HG02970 (cell line): ENCODE data around the gene BOLA1.
"Not testable (repeated sequence)": the region's sequence is repeated elsewhere in the genome, so short reads cannot be mapped to it uniquely, and the experiment has no call there.

Source experiments
- ATAC-seq: cut with Tn5 transposase; IDR thresholded peaks from one replicate; pipeline ENCODE4 v1.9.1; 2021; ENCODE audit warnings: mild to moderate bottlenecking, moderate library complexity, moderate number of reproducible peaks; ENCODE audit not compliant: unreplicated experiment, low FRiP score

BOLA1 gene

DNA sequence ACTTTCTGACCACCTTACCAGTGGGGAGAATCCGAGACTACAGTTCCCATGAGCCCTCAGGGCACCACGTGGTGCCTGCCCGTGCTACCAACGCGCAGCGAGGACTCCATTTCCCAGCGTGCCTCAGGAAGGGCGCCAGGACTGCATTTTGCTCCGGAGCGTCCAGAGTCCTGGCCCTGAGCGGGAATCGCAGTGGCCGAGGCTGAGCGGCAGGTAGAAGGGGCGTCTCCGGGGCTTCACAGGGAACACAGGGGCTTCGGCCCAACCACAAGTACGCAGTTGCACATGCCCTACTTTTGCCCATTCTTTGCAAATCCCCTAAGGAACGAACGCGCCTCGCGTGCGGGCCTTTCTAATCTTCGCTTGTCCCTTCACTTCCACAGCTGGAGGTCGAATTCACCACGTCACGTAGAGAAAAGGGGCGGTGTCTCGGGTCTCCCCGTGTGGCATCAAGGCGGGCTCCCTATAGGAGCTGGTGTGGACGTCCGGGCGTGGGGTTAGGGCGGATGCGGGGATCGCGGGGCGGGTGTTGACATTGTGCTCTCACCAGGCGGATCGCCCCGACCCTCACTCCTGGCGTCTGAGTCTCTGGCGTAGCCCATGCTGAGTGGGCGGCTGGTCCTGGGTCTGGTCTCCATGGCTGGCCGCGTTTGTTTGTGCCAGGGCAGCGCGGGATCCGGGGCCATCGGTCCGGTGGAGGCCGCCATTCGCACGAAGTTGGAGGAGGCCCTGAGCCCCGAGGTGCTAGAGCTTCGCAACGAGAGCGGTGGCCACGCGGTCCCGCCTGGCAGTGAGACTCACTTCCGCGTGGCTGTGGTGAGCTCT, at the start of gene BOLA1:
BOLA1 (plus strand) TSS at position 109 of the 825 bp plus-strand sequence; CDS start at position 601, 492 bp downstream.
- peak; percentile 81 for ATAC-seq

- no peak for ATAC-seq
These were observed 49.4 kb upstream of the BOLA1 start for GRCh38 chr1:149849947-149850360.

DNA sequence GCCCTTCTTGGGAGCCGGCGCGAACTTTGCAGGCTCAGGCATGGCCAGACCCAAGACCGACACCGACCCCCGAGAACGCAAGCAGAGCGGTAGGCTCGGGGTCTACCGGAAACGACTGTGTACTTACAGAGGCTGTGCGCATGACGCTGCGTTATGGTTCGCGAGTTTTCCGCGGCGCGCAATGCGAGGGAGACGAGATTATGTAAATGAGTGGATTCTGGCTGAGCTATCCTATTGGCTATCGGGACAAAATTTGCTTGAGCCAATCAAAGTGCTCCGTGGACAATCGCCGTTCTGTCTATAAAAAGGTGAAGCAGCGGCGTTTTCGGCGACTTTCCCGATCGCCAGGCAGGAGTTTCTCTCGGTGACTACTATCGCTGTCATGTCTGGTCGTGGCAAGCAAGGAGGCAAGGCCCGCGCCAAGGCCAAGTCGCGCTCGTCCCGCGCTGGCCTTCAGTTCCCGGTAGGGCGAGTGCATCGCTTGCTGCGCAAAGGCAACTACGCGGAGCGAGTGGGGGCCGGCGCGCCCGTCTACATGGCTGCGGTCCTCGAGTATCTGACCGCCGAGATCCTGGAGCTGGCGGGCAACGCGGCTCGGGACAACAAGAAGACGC, 48.5 kb upstream of the BOLA1 start:
- ATAC-seq = peak; percentile 55

GRCh38 chr1:149851585-149852213, 47.7 kb upstream of the BOLA1 start:
- peak; percentile 25 for ATAC-seq

DNA sequence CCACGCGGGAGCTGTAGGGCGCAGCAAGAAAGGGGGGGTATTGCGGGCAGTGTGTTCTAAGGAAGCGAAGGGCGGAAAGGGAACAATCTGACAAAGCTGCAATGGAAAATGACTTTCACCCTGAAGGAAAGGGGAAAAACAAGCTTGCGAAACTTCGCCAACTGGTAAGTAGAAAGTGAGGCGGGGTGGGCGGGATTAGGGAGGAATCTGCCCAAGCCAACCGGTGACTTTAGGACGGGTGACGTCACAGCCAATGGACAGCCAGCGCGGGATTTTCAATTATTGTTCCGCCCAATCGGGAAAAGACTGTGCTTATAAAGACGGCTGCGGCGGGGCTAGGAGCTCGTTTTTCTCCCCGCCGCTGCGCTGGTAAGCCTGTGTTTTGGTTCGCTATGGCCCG, 47.1 kb upstream of the BOLA1 start:
- not testable (repeated sequence) for ATAC-seq

DNA sequence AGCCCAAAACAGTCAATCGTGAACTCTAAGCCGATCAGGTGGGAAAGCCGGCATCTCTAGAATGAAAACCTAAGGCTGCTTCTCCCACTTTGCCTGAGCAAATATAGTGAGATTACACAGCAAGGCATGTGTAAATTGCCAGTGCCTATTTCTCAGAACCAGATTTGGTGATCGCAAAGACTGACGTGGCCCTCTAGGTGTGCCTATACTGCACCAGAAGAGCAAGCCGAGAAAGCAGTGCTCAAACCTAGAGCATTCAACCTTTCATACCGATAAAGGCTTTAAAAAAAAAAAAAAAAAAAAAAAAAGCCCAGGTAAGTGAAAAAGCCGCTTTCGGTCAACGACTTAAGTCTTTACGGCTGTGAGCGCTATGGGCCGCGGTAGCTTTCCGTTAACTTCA, 39.1 kb upstream of the BOLA1 start:
- not testable (repeated sequence) for ATAC-seq

- peak; percentile 61 for ATAC-seq
These were observed 38.5 kb upstream of the BOLA1 start for GRCh38 chr1:149860684-149861496.

GRCh38 chr1:149861497-149862054, 37.8 kb upstream of the BOLA1 start:
- not testable (repeated sequence) for ATAC-seq

DNA sequence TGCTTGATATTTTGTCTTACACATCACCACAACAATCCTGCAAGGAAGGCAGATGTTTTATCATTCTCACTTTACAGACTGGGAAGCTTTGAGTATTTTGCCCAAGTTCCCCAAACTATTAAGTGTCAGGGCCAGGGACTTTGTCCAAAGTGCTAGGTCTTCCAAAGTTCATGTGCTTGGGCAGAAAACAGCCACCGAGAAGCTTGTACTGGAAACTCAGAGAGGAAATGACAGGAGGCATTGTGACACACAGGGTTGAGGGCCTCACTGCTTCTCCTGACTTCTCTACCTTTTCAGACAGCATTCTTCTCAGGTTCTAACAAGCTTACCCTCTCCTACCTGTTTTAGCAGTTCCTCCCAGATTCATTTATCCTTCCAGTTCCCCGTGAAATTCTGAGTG, 32.5 kb upstream of the BOLA1 start:
- ATAC-seq = not testable (repeated sequence)

- not testable (repeated sequence) for ATAC-seq
These were observed 26.3 kb upstream of the BOLA1 start for GRCh38 chr1:149873060-149873459.

GRCh38 chr1:149877211-149877946, 22.0 kb upstream of the BOLA1 start:
- no peak for ATAC-seq

DNA sequence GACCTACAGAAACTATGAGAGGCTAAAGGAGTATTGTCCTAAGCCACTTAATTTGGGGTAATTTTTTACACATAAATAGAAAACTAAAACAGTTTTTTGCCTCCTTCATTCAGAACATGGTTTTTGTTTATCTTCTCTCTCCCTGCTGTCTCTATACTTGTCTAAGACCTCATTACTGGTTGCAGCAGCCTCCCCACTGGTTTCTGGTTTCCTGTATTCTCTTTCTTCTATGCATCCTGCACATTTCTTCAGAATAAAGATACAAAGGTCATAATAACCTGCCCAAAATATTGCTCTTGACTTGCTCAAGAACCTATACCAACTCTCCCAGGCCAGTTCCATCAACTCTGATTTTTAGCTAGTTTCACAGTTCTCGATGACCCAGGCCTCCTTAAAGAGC, 19.8 kb upstream of the BOLA1 start:
- no peak for ATAC-seq

GRCh38 chr1:149881876-149882275, 17.5 kb upstream of the BOLA1 start:
- ATAC-seq = no peak

DNA sequence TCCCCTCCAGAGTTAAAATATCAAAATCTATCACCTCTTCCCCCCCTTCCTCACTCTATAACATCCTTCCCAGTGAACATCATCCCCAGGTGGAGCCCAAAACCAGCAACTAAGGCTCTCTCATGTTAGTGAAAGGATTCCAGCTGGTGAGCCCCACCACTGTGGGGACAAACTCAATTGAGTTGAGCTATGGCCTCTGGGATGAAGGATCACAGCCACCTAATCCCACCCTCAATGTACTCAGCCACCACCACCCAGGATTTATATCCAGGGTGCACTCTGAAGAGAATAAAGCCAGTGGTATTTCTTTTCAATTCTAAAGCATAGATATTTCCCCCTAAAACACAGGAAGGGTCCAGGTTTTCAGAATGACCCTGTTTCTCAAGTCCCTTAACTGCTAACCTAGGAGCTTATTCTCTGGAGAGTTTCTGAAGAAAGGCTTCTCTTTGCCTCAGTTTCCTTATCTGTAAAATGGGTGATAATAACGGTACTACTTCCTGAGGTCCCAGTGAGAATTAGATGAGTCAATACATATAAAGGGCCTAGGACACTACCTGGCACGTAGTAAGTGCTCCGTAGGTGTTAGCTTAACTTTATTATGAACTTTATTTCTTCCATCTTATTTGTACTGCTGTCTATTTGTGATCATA, 15.6 kb upstream of the BOLA1 start:
- ATAC-seq = no peak

- no peak for ATAC-seq
These were observed 14.7 kb upstream of the BOLA1 start for GRCh38 chr1:149884433-149885338.

- no peak for ATAC-seq
These were observed 13.8 kb upstream of the BOLA1 start for GRCh38 chr1:149885339-149886120.

GRCh38 chr1:149886121-149886395, 13.3 kb upstream of the BOLA1 start:
- ATAC-seq = not testable (repeated sequence)
